CD4-positive, CD25-positive, alpha-beta regulatory T cell (primary cell): ENCODE data around the gene TICRR. TPM values are rescaled to one million over a fixed set of nuclear protein-coding genes. Genes with fewer than 3 reads are reported as not detected.

ENCODE experiments used
- ATAC-seq, 2 donors: fragments of 150-1000 bp; cut with Tn5 transposase; one replicate each; pipeline ENCODE4 v1.10.0; 2021; ENCODE audit warnings: low read depth in 2 of 2, moderate number of reproducible peaks in 2 of 2, moderate library complexity in 1 of 2
- DNase-seq, 3 donors: peaks; one replicate each; pipeline versions ENCODE4 v3.0.0 to v3.0.0-alpha.2; 2012 to 2022; ENCODE audit warnings: mixed read lengths in 1 of 3
- H3K27ac ChIP-seq: one replicate; pipeline ENCODE4 v1.7.0; 2013; ENCODE audit warnings: mild to moderate bottlenecking, low read length; ENCODE audit not compliant: insufficient read depth, poor library complexity, severe bottlenecking
- H3K27me3 ChIP-seq: one replicate; pipeline ENCODE4 v1.7.0; 2013; ENCODE audit warnings: low read length; ENCODE audit not compliant: control insufficient read depth, insufficient read depth
- H3K36me3 ChIP-seq: one replicate; pipeline ENCODE4 v1.7.0; 2013; ENCODE audit warnings: mild to moderate bottlenecking, low read length, moderate library complexity; ENCODE audit not compliant: control insufficient read depth, insufficient read depth
- H3K4me1 ChIP-seq: 2 replicates; pipeline ENCODE4 v1.7.0; 2013; ENCODE audit warnings: mild to moderate bottlenecking, low read length; ENCODE audit not compliant: insufficient read depth, control insufficient read depth, poor library complexity, severe bottlenecking
- H3K4me3 ChIP-seq: one replicate; pipeline ENCODE4 v1.7.0; 2013; ENCODE audit warnings: low read depth, mild to moderate bottlenecking, low read length, moderate library complexity
- H3K9me3 ChIP-seq, 2 experiments: 1 replicate in 1 of 2; 2 replicates in 1 of 2; pipeline ENCODE4 v1.7.0; 2013; ENCODE audit warnings: low read length in 2 of 2, mild to moderate bottlenecking in 1 of 2, moderate library complexity in 1 of 2; ENCODE audit not compliant: control insufficient read depth in 2 of 2
- H3K27ac Mint-ChIP-seq, 3 donors: one replicate each; pipeline ENCODE4 v1.8.0; 2020 to 2022; ENCODE audit warnings: mild to moderate bottlenecking in 3 of 3, mixed read lengths in 3 of 3, moderate library complexity in 2 of 3
- H3K27me3 Mint-ChIP-seq: one replicate; pipeline ENCODE4 v1.8.0; 2022; ENCODE audit warnings: mild to moderate bottlenecking, mixed read lengths
- H3K36me3 Mint-ChIP-seq: one replicate; pipeline ENCODE4 v1.8.0; 2020; ENCODE audit warnings: mixed read lengths
- H3K4me1 Mint-ChIP-seq, 4 donors: one replicate each; pipeline ENCODE4 v1.8.0; 2020 to 2022; ENCODE audit warnings: mixed read lengths in 4 of 4, mild to moderate bottlenecking in 1 of 4
- H3K4me3 Mint-ChIP-seq, 4 donors: one replicate each; pipeline ENCODE4 v1.8.0; 2020 to 2022; ENCODE audit warnings: mild to moderate bottlenecking in 4 of 4, mixed read lengths in 4 of 4, moderate library complexity in 3 of 4
- H3K9me3 Mint-ChIP-seq, 7 donors: one replicate each; pipeline ENCODE4 v1.8.0; 2020 to 2022; ENCODE audit warnings: mixed read lengths in 7 of 7, mild to moderate bottlenecking in 3 of 7, moderate library complexity in 2 of 7
- polyA plus RNA-seq, 4 donors: library from polyadenylated mRNA; unstranded; fragments of 300-500 nt; fragmentation: Illumina TruSeq; gene quantifications; one replicate each; pipeline ENCODE4 v1.2.3, GENCODE V29; 2021
- total RNA-seq: library from RNA; stranded (reverse); gene quantifications from one replicate; pipeline ENCODE4 v1.2.3, GENCODE V29; 2022

Gene TICRR
- total and polyA plus RNA-seq, 5 donors from 2014 or later, result 0.09 to 0.41 (median 0.20) TPM

DNA sequence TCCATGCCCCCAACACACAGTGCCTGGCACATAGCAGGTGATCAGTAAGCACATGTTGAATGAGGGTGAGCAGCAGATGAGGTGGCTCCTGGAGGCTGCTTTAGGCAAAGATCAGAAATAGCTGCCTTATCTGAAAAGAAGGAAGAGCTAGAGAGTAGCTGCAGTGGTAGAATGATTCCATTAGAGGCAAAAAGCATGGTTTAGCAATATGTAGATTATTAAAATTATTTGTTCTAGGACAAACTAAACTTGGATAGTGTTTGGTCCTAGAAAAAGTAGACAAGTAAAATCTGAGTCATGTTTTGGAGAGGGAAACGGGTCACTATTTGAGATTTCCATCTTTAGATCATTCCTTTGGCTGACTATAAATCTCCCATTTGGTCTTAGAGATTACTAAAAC is 47.9 kb downstream of the TICRR start:
- Histone ChIP-seq H3K4me3 (no peak overlapping the region), H3K9me3 (no peaks in the 10 kb centered on the region), H3K27me3 (no peaks in the 10 kb centered on the region), H3K4me1 (no peaks in the 10 kb centered on the region), H3K36me3 (no peaks in the 10 kb centered on the region), H3K27ac (no peak overlapping the region)
- peak overlapping the region in 1 of 3 donors; percentile 14 for H3K27ac Mint-ChIP-seq
- H3K9me3 Mint-ChIP-seq, result no peaks in the 10 kb centered on the region
- no peak overlapping the region for H3K4me3 Mint-ChIP-seq
- DNase-seq (no peak), ATAC-seq (no peak)
- no peaks in the 10 kb centered on the region for H3K4me1 Mint-ChIP-seq
- H3K36me3 Mint-ChIP-seq, result no peaks in the 10 kb centered on the region
- no peaks in the 10 kb centered on the region for H3K27me3 Mint-ChIP-seq

GRCh38 chr15:89625716-89626115 is 50.4 kb downstream of the TICRR start:
- DNase-seq (no peak), ATAC-seq (no peak)
- Mint-ChIP-seq H3K9me3 (no peaks in the 10 kb centered on the region), H3K36me3 (no peaks in the 10 kb centered on the region), H3K27me3 (no peaks in the 10 kb centered on the region), H3K4me3 (no peak overlapping the region), H3K4me1 (no peaks in the 10 kb centered on the region), H3K27ac (no peak overlapping the region)
- no peak overlapping the region for H3K4me3 ChIP-seq
- H3K4me1 ChIP-seq, result no peaks in the 10 kb centered on the region
- no peaks in the 10 kb centered on the region for H3K27me3 ChIP-seq
- no peaks in the 10 kb centered on the region for H3K36me3 ChIP-seq
- no peaks in the 10 kb centered on the region for H3K9me3 ChIP-seq
- H3K27ac ChIP-seq, result no peak overlapping the region

DNA sequence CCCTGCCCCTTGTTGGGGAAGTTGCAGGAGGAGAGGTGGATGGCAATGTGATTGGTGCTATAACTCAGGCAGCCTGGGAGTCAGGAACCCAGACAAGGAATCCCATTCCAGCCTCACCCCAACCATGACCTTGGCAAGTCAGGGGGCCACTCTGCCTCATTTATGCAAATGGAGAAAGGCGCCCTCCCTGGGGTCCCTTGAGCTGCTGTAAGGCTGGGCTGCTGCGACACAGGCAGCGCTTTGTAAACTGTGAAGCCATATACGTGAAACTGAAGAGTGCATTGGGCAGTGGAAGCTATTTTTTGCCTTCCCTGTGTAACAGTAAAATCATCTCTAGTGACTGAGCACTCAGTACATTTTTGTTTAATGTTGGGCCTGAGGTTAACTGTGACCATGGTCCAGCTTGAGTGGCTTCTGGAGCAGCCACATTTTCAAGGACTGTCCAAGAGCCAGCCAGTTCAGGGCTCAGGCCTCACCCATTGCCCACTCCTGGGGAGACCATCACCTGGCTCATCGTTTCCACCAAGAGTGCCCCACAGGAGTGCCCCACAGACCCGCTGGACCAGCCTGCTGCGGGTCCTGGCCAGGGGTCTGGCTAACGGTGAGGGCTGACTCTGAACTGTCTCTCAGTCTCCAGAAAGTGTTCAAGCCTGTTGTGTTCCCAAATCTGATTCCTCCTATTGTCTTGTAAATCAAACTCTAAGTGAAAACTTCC is 52.1 kb downstream of the TICRR start:
- no peak overlapping the region for H3K27ac Mint-ChIP-seq
- DNase-seq, result no peak
- H3K4me1 ChIP-seq, result no peaks in the 10 kb centered on the region
- no peaks in the 10 kb centered on the region for H3K27me3 Mint-ChIP-seq
- ATAC-seq, result no peak
- no peaks in the 10 kb centered on the region for H3K27me3 ChIP-seq
- no peak overlapping the region for H3K4me3 ChIP-seq
- H3K9me3 ChIP-seq, result no peaks in the 10 kb centered on the region
- no peaks in the 10 kb centered on the region for H3K36me3 Mint-ChIP-seq
- H3K4me1 Mint-ChIP-seq, result no peaks in the 10 kb centered on the region
- no peak overlapping the region for H3K4me3 Mint-ChIP-seq
- H3K27ac ChIP-seq, result no peak overlapping the region
- no peaks in the 10 kb centered on the region for H3K9me3 Mint-ChIP-seq
- H3K36me3 ChIP-seq, result no peaks in the 10 kb centered on the region

GRCh38 chr15:89628301-89628700 is 53.0 kb downstream of the TICRR start:
- no peaks in the 10 kb centered on the region for H3K4me1 ChIP-seq
- Mint-ChIP-seq H3K4me1 (no peaks in the 10 kb centered on the region), H3K4me3 (no peak overlapping the region), H3K27ac (no peak overlapping the region), H3K36me3 (no peaks in the 10 kb centered on the region), H3K9me3 (no peaks in the 10 kb centered on the region), H3K27me3 (no peaks in the 10 kb centered on the region)
- H3K27ac ChIP-seq, result no peak overlapping the region
- H3K9me3 ChIP-seq, result no peaks in the 10 kb centered on the region
- no peaks in the 10 kb centered on the region for H3K36me3 ChIP-seq
- ATAC-seq (no peak), DNase-seq (no peak)
- no peak overlapping the region for H3K4me3 ChIP-seq
- no peaks in the 10 kb centered on the region for H3K27me3 ChIP-seq

GRCh38 chr15:89628806-89629715 is 53.8 kb downstream of the TICRR start:
- H3K36me3 ChIP-seq, result no peaks in the 10 kb centered on the region
- H3K9me3 Mint-ChIP-seq, result peaks cover 0 to under 1% (median 0%) of the 10 kb centered on the region in 7 donors
- no peak overlapping the region for H3K27ac Mint-ChIP-seq
- no peak overlapping the region for H3K27ac ChIP-seq
- H3K27me3 ChIP-seq, result no peaks in the 10 kb centered on the region
- no peak overlapping the region for H3K4me3 ChIP-seq
- no peaks in the 10 kb centered on the region for H3K4me1 Mint-ChIP-seq
- no peak for ATAC-seq
- no peak overlapping the region for H3K4me3 Mint-ChIP-seq
- DNase-seq, result no peak
- no peaks in the 10 kb centered on the region for H3K36me3 Mint-ChIP-seq
- no peaks in the 10 kb centered on the region for H3K27me3 Mint-ChIP-seq
- no peaks in the 10 kb centered on the region for H3K4me1 ChIP-seq
- H3K9me3 ChIP-seq, result no peaks in the 10 kb centered on the region

- Mint-ChIP-seq H3K36me3 (no peaks in the 10 kb centered on the region), H3K4me3 (no peak overlapping the region), H3K9me3 (peaks cover 0 to 3% (median 0%) of the 10 kb centered on the region in 7 donors), H3K27me3 (no peaks in the 10 kb centered on the region), H3K4me1 (no peaks in the 10 kb centered on the region), H3K27ac (no peak overlapping the region)
- Histone ChIP-seq H3K4me3 (no peak overlapping the region), H3K9me3 (no peaks in the 10 kb centered on the region), H3K27me3 (no peaks in the 10 kb centered on the region), H3K27ac (no peak overlapping the region), H3K4me1 (no peaks in the 10 kb centered on the region), H3K36me3 (no peaks in the 10 kb centered on the region)
- ATAC-seq (no peak), DNase-seq (no peak)
These were observed 54.6 kb downstream of the TICRR start for GRCh38 chr15:89629829-89630228.

DNA sequence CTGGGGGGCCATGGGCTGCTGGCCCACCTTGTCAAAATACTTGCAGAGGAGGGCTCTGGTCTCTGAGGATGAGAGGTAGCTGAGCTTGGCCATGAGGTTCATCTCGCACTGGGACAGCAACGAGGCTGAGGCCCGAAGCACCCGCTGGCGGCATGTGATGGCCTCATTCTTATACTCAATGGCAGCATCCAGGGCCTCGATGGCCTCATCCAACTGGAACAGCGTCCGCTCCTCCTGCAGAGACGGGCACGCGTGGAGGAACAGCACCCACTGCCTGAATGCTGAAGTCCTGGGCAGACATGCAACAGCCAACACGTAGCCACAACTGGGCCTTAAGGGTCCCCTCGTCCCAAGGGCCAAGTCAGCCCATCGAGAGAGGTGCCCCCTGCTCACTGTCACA is 55.0 kb downstream of the TICRR start:
- Histone ChIP-seq H3K36me3 (no peaks in the 10 kb centered on the region), H3K27me3 (no peaks in the 10 kb centered on the region), H3K9me3 (no peaks in the 10 kb centered on the region), H3K27ac (no peak overlapping the region), H3K4me3 (no peak overlapping the region), H3K4me1 (no peaks in the 10 kb centered on the region)
- Mint-ChIP-seq H3K36me3 (no peaks in the 10 kb centered on the region), H3K9me3 (peaks cover 0 to 4% (median 0%) of the 10 kb centered on the region in 7 donors), H3K4me3 (no peak overlapping the region), H3K27me3 (no peaks in the 10 kb centered on the region), H3K4me1 (no peaks in the 10 kb centered on the region), H3K27ac (no peak overlapping the region)
- DNase-seq (no peak), ATAC-seq (no peak)
